IMR-90 (cell line): Measurements from ENCODE around the gene ST6GAL2. TPM values are rescaled to one million over a fixed set of nuclear protein-coding genes. Genes with fewer than 3 reads are reported as not detected.

ENCODE experiments used
- ATAC-seq: fragments of 200-7000 bp; cut with Tn5 transposase; 2 replicates; pipeline ENCODE4 v1.9.1; 2020; ENCODE audit warnings: low read depth, mild to moderate bottlenecking, moderate library complexity
- BruUV-seq: library from RNA; stranded (reverse); fragments of 400-500 nt; replicated peaks from 2 replicates; lab custom pipeline; 2021; lab: Mats Ljungman, UMichigan
- CTCF ChIA-PET: fragments of 300-600 bp; formaldehyde crosslinking; extraction: SDS; loops from one replicate; lab custom pipeline; 2021; ENCODE audit warnings: antibody characterized with exemption; lab: Yijun Ruan, JAX
- POLR2A ChIA-PET: fragments of 300-600 bp; sonication (Branson Sonifier 250); formaldehyde crosslinking; loops from one replicate; lab custom pipeline; 2022; ENCODE audit warnings: antibody characterized with exemption; ENCODE audit not compliant: unreplicated experiment; lab: Charles Lee
- DNase-seq: peaks from one replicate; pipeline ENCODE4 v3.0.0; 2013
- H2AFZ ChIP-seq: replicated peaks from 2 replicates; pipeline ENCODE3; 2013; ENCODE audit warnings: low read length, mild to moderate bottlenecking; ENCODE audit not compliant: poor library complexity
- H2AK5ac ChIP-seq: 2 replicates; pipeline ENCODE4 v1.6.1; 2013; ENCODE audit warnings: low read depth, low read length, inconsistent platforms
- H2AK9ac ChIP-seq: replicated peaks from 2 replicates; pipeline ENCODE3; 2013; ENCODE audit warnings: mild to moderate bottlenecking, low read depth, low read length, moderate library complexity; ENCODE audit not compliant: poor library complexity
- H2BK120ac ChIP-seq: 2 replicates; pipeline ENCODE4 v1.6.1; 2013; ENCODE audit warnings: low read depth, low read length, inconsistent platforms
- H2BK15ac ChIP-seq: 3 replicates; pipeline ENCODE4 v1.6.1; 2013; ENCODE audit warnings: low read depth, low read length, inconsistent platforms
- H2BK20ac ChIP-seq: 2 replicates; pipeline ENCODE4 v1.6.1; 2013; ENCODE audit warnings: low read depth, mild to moderate bottlenecking, inconsistent platforms, low read length, moderate library complexity
- H2BK5ac ChIP-seq: 2 replicates; pipeline ENCODE4 v1.6.1; 2013; ENCODE audit warnings: mild to moderate bottlenecking, low read depth, low read length, inconsistent platforms; ENCODE audit not compliant: poor library complexity, severe bottlenecking
- H3K14ac ChIP-seq: replicated peaks from 2 replicates; pipeline ENCODE4 v1.6.1; 2013; ENCODE audit warnings: low read depth, low read length, inconsistent platforms
- H3K18ac ChIP-seq: 2 replicates; pipeline ENCODE4 v1.6.1; 2013; ENCODE audit warnings: low read depth, low read length, control low read depth
- H3K23ac ChIP-seq: 2 replicates; pipeline ENCODE4 v1.6.1; 2013; ENCODE audit warnings: low read depth, low read length, inconsistent platforms
- H3K27ac ChIP-seq: 2 replicates; pipeline ENCODE4 v1.5.1; 2013; ENCODE audit warnings: mild to moderate bottlenecking, control low read depth, low read length; ENCODE audit not compliant: insufficient read depth
- H3K27me3 ChIP-seq: 2 replicates; pipeline ENCODE4 v1.6.1; 2013; ENCODE audit warnings: low read length; ENCODE audit not compliant: control insufficient read depth, insufficient read depth
- H3K36me3 ChIP-seq: 2 replicates; pipeline ENCODE4 v1.6.1; 2013; ENCODE audit warnings: low read length, mixed read lengths; ENCODE audit not compliant: control insufficient read depth, insufficient read depth
- H3K4ac ChIP-seq: 2 replicates; pipeline ENCODE4 v1.6.1; 2013; ENCODE audit warnings: low read depth, low read length, inconsistent platforms
- H3K4me1 ChIP-seq: 2 replicates; pipeline ENCODE4 v1.6.1; 2013; ENCODE audit warnings: low read length, mixed read lengths; ENCODE audit not compliant: control insufficient read depth, insufficient read depth
- H3K4me2 ChIP-seq: 2 replicates; pipeline ENCODE4 v1.6.1; 2013; ENCODE audit warnings: low read depth, mild to moderate bottlenecking, control low read depth, low read length, moderate library complexity
- H3K4me3 ChIP-seq: 2 replicates; pipeline ENCODE4 v1.5.1; 2013; ENCODE audit warnings: low read depth, mild to moderate bottlenecking, control low read depth, low read length, moderate library complexity; ENCODE audit not compliant: insufficient read depth
- H3K56ac ChIP-seq: 2 replicates; pipeline ENCODE4 v1.6.1; 2013; ENCODE audit warnings: low read length, inconsistent platforms; ENCODE audit not compliant: insufficient read depth; ENCODE audit errors: extremely low read depth
- H3K79me1 ChIP-seq, 2 experiments: 2 replicates each; pipeline ENCODE4 v1.6.1; 2013; ENCODE audit warnings: low read length in 2 of 2, inconsistent platforms in 1 of 2, low read depth in 1 of 2
- H3K9ac ChIP-seq: 2 replicates; pipeline ENCODE4 v1.6.1; 2013; ENCODE audit warnings: low read depth, low read length, control low read depth
- H3K9me1 ChIP-seq: 2 replicates; pipeline ENCODE4 v1.6.1; 2013; ENCODE audit warnings: low read length, inconsistent platforms; ENCODE audit not compliant: insufficient read depth
- H3K9me3 ChIP-seq: 2 replicates; pipeline ENCODE4 v1.6.1; 2013; ENCODE audit warnings: low read length; ENCODE audit not compliant: control insufficient read depth, insufficient read depth
- H4K20me1 ChIP-seq: 2 replicates; pipeline ENCODE4 v1.6.1; 2013; ENCODE audit warnings: low read length, inconsistent platforms; ENCODE audit not compliant: insufficient read depth
- H4K5ac ChIP-seq: 2 replicates; pipeline ENCODE4 v1.6.1; 2013; ENCODE audit warnings: mild to moderate bottlenecking, low read depth, low read length, control low read depth
- H4K8ac ChIP-seq, 2 experiments: 2 replicates each; pipeline ENCODE4 v1.6.1; 2013; ENCODE audit warnings: low read depth in 2 of 2, low read length in 2 of 2, control low read depth in 1 of 2, inconsistent platforms in 1 of 2
- H4K91ac ChIP-seq: 2 replicates; pipeline ENCODE4 v1.6.1; 2013; ENCODE audit warnings: low read depth, low read length, inconsistent platforms; ENCODE audit not compliant: insufficient read depth
- BHLHE40 ChIP-seq: fragments of 150-350 bp; IDR thresholded peaks from 2 replicates; pipeline ENCODE4 v1.6.1; 2016; ENCODE audit warnings: mild to moderate bottlenecking, low read depth, low read length
- CEBPB ChIP-seq: IDR thresholded peaks from 2 replicates; pipeline ENCODE4 v1.6.1; 2012; ENCODE audit warnings: low read depth, low read length, improper control_type of control experiment
- CHD1 ChIP-seq: IDR thresholded peaks from 2 replicates; pipeline ENCODE4 v1.6.1; 2012; ENCODE audit warnings: low read depth, low read length, improper control_type of control experiment
- ELK1 ChIP-seq: fragments of 150-350 bp; IDR thresholded peaks from 2 replicates; pipeline ENCODE4 v1.6.1; 2016; ENCODE audit warnings: low read depth, mild to moderate bottlenecking, low read length, moderate library complexity, borderline replicate concordance
- FOS ChIP-seq: fragments of 150-350 bp; IDR thresholded peaks from 2 replicates; pipeline ENCODE4 v1.6.1; 2016; ENCODE audit warnings: low read depth, low read length
- MAZ ChIP-seq: IDR thresholded peaks from 2 replicates; pipeline ENCODE4 v1.6.1; 2012; ENCODE audit warnings: low read depth, mild to moderate bottlenecking, low read length, improper control_type of control experiment, moderate library complexity, borderline replicate concordance
- MXI1 ChIP-seq: IDR thresholded peaks from 2 replicates; pipeline ENCODE4 v1.6.1; 2012; ENCODE audit warnings: low read depth, mild to moderate bottlenecking, low read length, moderate library complexity, borderline replicate concordance
- NFE2L2 ChIP-seq: fragments of 150-350 bp; IDR thresholded peaks from 2 replicates; pipeline ENCODE4 v1.6.1; 2016; ENCODE audit warnings: low read depth, mild to moderate bottlenecking, low read length
- POLR2A ChIP-seq: IDR thresholded peaks from 2 replicates; pipeline ENCODE4 v1.6.1; 2012; ENCODE audit warnings: mild to moderate bottlenecking, low read depth, low read length
- RAD21 ChIP-seq: IDR thresholded peaks from 2 replicates; pipeline ENCODE4 v1.6.1; 2012; ENCODE audit warnings: low read length, improper control_type of control experiment
- RFX5 ChIP-seq: IDR thresholded peaks from 2 replicates; pipeline ENCODE4 v1.8.0; 2012; ENCODE audit warnings: low read depth, mild to moderate bottlenecking, low read length, moderate library complexity
- SMC3 ChIP-seq: fragments of 150-350 bp; IDR thresholded peaks from 2 replicates; pipeline ENCODE4 v1.6.1; 2016; ENCODE audit warnings: low read depth, mild to moderate bottlenecking, antibody characterized with exemption, low read length, moderate library complexity
- USF2 ChIP-seq: fragments of 150-350 bp; IDR thresholded peaks from 2 replicates; pipeline ENCODE4 v1.6.1; 2017; ENCODE audit warnings: mild to moderate bottlenecking, antibody characterized with exemption, low read length, low read depth
- WGBS, 2 experiments: methylation state at CpG; one replicate each; pipeline versions ENCODE4 v1.1.5 to v1.1.7; 2013; ENCODE audit warnings: missing lambda C conversion rate in 2 of 2; ENCODE audit not compliant: insufficient read length in 1 of 2; ENCODE audit errors: extremely low coverage in 2 of 2; 5-methylcytosine and 5-hydroxymethylcytosine counted together
- dilution Hi-C: fragments of 300-500 bp; cut with HindIII; formaldehyde crosslinking; loops from one replicate; pipeline ENCODE4 v1.14.3; 2018; ENCODE audit warnings: low sequenced_read_pairs; ENCODE audit not compliant: unreplicated experiment
- in situ Hi-C: fragments of 300-500 bp; cut with MboI; formaldehyde crosslinking; loops from 3 replicates; pipeline ENCODE4 v1.14.3; 2019; ENCODE audit warnings: low sequenced_read_pairs, inconsistent platforms, mixed read lengths
- intact Hi-C: fragments of 100-400 bp; cut with micrococcal nuclease; formaldehyde crosslinking; loops from 2 replicates; pipeline ENCODE4 v1.10.0; 2022
- polyA plus RNA-seq, 3 experiments: library from polyadenylated mRNA; depleted of rRNA; stranded (reverse); fragments of >200 nt; gene quantifications; 2 replicates each; pipeline ENCODE4 v1.2.3, GENCODE V29; 2012; ENCODE audit warnings: low replicate concordance in 1 of 3
- total RNA-seq: library from RNA; depleted of rRNA; stranded (reverse); fragments of >200 nt; gene quantifications from 2 replicates; pipeline ENCODE4 v1.2.3, GENCODE V29; 2012
- TF ChIP-seq, protein P1 (sequence below): conservative IDR thresholded peaks from 2 replicates; pipeline ENCODE4 v1.5.1; 2012; ENCODE audit warnings: mild to moderate bottlenecking, low read depth, low read length, improper control_type of control experiment

The ST6GAL2 gene
- total and polyA plus RNA-seq, 2 of the 4 experiments (the other 2 are of a cell fraction), result not detected

GRCh38 chr2:106859498-106859897 lies 26.5 kb downstream of the ST6GAL2 start:
- no peaks in the 10 kb centered on the region for H3K79me1 ChIP-seq
- H2BK20ac ChIP-seq, result no peak overlapping the region

More at GRCh38 chr2:106859498-106859897, 26.5 kb downstream of the ST6GAL2 start:
- DNase-seq (no peak), ATAC-seq (no peak)
- Histone ChIP-seq H3K27me3 (no peaks in the 10 kb centered on the region), H2AFZ (no peak overlapping the region), H3K27ac (no peak overlapping the region), H3K23ac (no peak overlapping the region), H4K20me1 (no peaks in the 10 kb centered on the region), H2BK120ac (no peak overlapping the region), H3K4ac (no peak overlapping the region), H3K4me3 (no peak overlapping the region), H2AK9ac (peak overlapping the region; percentile 15), H3K9me3 (peaks cover 3% of the 10 kb centered on the region; the same call in 1 of the 2 replicates), H4K91ac (no peak overlapping the region), H3K9ac (no peak overlapping the region), H4K8ac (no peak overlapping the region), H2BK15ac (no peak overlapping the region), H3K36me3 (no peaks in the 10 kb centered on the region), H4K5ac (no peak overlapping the region), H2AK5ac (no peak overlapping the region), H3K4me1 (no peaks in the 10 kb centered on the region), H3K18ac (no peak overlapping the region), H3K4me2 (no peak overlapping the region), H3K56ac (no peak overlapping the region), H3K14ac (no peak overlapping the region), H2BK5ac (no peak overlapping the region), H3K9me1 (no peaks in the 10 kb centered on the region)
- 39% methylated on average over 4 of the region's 4 CpGs; no CpG with 5 or more reads in 1 of the 2 experiments for WGBS, 2 experiments
- no TSS peak for BruUV-seq
- dilution Hi-C loops, result no loop called here
- in situ Hi-C loops, result no loop called here
- ChIA-PET CTCF (no interaction called here), POLR2A (no interaction called here)
- TF ChIP-seq, protein P1, sequence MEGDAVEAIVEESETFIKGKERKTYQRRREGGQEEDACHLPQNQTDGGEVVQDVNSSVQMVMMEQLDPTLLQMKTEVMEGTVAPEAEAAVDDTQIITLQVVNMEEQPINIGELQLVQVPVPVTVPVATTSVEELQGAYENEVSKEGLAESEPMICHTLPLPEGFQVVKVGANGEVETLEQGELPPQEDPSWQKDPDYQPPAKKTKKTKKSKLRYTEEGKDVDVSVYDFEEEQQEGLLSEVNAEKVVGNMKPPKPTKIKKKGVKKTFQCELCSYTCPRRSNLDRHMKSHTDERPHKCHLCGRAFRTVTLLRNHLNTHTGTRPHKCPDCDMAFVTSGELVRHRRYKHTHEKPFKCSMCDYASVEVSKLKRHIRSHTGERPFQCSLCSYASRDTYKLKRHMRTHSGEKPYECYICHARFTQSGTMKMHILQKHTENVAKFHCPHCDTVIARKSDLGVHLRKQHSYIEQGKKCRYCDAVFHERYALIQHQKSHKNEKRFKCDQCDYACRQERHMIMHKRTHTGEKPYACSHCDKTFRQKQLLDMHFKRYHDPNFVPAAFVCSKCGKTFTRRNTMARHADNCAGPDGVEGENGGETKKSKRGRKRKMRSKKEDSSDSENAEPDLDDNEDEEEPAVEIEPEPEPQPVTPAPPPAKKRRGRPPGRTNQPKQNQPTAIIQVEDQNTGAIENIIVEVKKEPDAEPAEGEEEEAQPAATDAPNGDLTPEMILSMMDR, result no peak
- TF ChIP-seq USF2 (no peak), BHLHE40 (no peak), FOS (no peak), CEBPB (no peak), POLR2A (no peak), CHD1 (no peak), SMC3 (no peak), RFX5 (no peak), MAZ (no peak), RAD21 (no peak), MXI1 (no peak), ELK1 (no peak), NFE2L2 (no peak)
- intact Hi-C loops, result no loop called here
